GM23338 (cell line): Measurements from ENCODE around the gene AP1S2. TPM values are rescaled to one million over a fixed set of nuclear protein-coding genes. Genes with fewer than 3 reads are reported as not detected.

Experiments
- ATAC-seq: fragments of 200-7000 bp; cut with Tn5 transposase; 3 replicates; pipeline ENCODE4 v1.9.1; 2020
- DNase-seq: peaks from one replicate; pipeline ENCODE4 v3.0.0-alpha.2; 2015; ENCODE audit warnings: low spot score
- H2AFZ ChIP-seq: fragments of 200-600 bp; sonication (generic); 2 replicates; pipeline ENCODE4 v1.8.0; 2016; ENCODE audit warnings: antibody characterized with exemption, mild to moderate bottlenecking, moderate library complexity
- H3F3A ChIP-seq: fragments of 200-600 bp; sonication (generic); replicated peaks from 2 replicates; pipeline ENCODE4 v1.8.0; 2017; ENCODE audit warnings: antibody characterized with exemption, mixed run types, low read depth
- H3K27ac ChIP-seq: fragments of 200-600 bp; sonication (generic); 2 replicates; pipeline ENCODE4 v1.6.1; 2016; ENCODE audit warnings: low read depth
- H3K27me3 ChIP-seq: fragments of 200-600 bp; sonication (generic); 2 replicates; pipeline ENCODE4 v1.8.0; 2016; ENCODE audit warnings: mild to moderate bottlenecking, mixed run types, moderate library complexity; ENCODE audit not compliant: insufficient read depth
- H3K36me3 ChIP-seq: fragments of 200-600 bp; sonication (generic); 2 replicates; pipeline ENCODE4 v1.8.0; 2016; ENCODE audit warnings: mild to moderate bottlenecking; ENCODE audit not compliant: insufficient read depth
- H3K4me1 ChIP-seq: fragments of 200-600 bp; sonication (generic); 2 replicates; pipeline ENCODE4 v1.8.0; 2016; ENCODE audit warnings: mild to moderate bottlenecking, moderate library complexity; ENCODE audit not compliant: insufficient read depth
- H3K4me2 ChIP-seq: fragments of 200-600 bp; sonication (generic); 2 replicates; pipeline ENCODE4 v1.7.1; 2017; ENCODE audit warnings: mixed run types
- H3K4me3 ChIP-seq: fragments of 200-600 bp; sonication (generic); 2 replicates; pipeline ENCODE4 v1.6.1; 2016; ENCODE audit warnings: mixed run types
- H3K79me2 ChIP-seq: fragments of 200-600 bp; sonication (generic); replicated peaks from 2 replicates; pipeline ENCODE4 v1.8.0; 2017; ENCODE audit warnings: mild to moderate bottlenecking; ENCODE audit not compliant: insufficient read depth
- H3K9me2 ChIP-seq: fragments of 200-600 bp; sonication (generic); 2 replicates; pipeline ENCODE4 v1.8.0; 2017; ENCODE audit not compliant: insufficient read depth
- H4K20me1 ChIP-seq: fragments of 200-600 bp; sonication (generic); replicated peaks from 2 replicates; pipeline ENCODE4 v1.8.0; 2017; ENCODE audit warnings: mild to moderate bottlenecking; ENCODE audit not compliant: insufficient read depth
- H3K27ac Mint-ChIP-seq: 2 replicates; pipeline ENCODE4 v1.8.0; 2020; ENCODE audit warnings: inconsistent platforms, mild to moderate bottlenecking, moderate library complexity, mixed read lengths
- H3K27me3 Mint-ChIP-seq: 3 replicates; pipeline ENCODE4 v1.8.0; 2022; ENCODE audit warnings: low read depth, mild to moderate bottlenecking, moderate library complexity, mixed read lengths, inconsistent platforms; ENCODE audit not compliant: insufficient read depth, poor library complexity
- H3K36me3 Mint-ChIP-seq: 3 replicates; pipeline ENCODE4 v1.8.0; 2021; ENCODE audit warnings: low read depth, mild to moderate bottlenecking, inconsistent platforms, moderate library complexity, mixed read lengths
- H3K4me1 Mint-ChIP-seq: 3 replicates; pipeline ENCODE4 v1.8.0; 2020; ENCODE audit warnings: mild to moderate bottlenecking, inconsistent platforms, mixed read lengths
- H3K4me3 Mint-ChIP-seq: 3 replicates; pipeline ENCODE4 v1.8.0; 2021; ENCODE audit warnings: moderate library complexity, mild to moderate bottlenecking, inconsistent platforms, mixed read lengths
- H3K9me3 Mint-ChIP-seq: 3 replicates; pipeline ENCODE4 v1.8.0; 2020; ENCODE audit warnings: moderate library complexity, mild to moderate bottlenecking, inconsistent platforms, mixed read lengths
- CREB1 ChIP-seq: fragments of 250-450 bp; sonication (Bioruptor Pico); IDR thresholded peaks from 2 replicates; pipeline ENCODE4 v1.5.0; 2020; ENCODE audit warnings: low read depth, mild to moderate bottlenecking, moderate library complexity
- CTCF ChIP-seq, 2 experiments: fragments of 200-600 bp in 1 of 2; sonication (generic) in 1 of 2; conservative IDR thresholded peaks; 2 replicates each; pipeline versions ENCODE4 v1.5.1 to v1.6.1; 2016 to 2017; ENCODE audit warnings: antibody characterized with exemption in 2 of 2, low read depth in 2 of 2, mild to moderate bottlenecking in 2 of 2, moderate library complexity in 1 of 2
- ETS1 ChIP-seq: IDR thresholded peaks from 2 replicates; pipeline ENCODE4 v1.6.1; 2016; ENCODE audit warnings: antibody characterized with exemption
- JUNB ChIP-seq: IDR thresholded peaks from one replicate; pipeline ENCODE4 v1.6.1; 2016; ENCODE audit warnings: antibody characterized with exemption; ENCODE audit not compliant: unreplicated experiment
- NANOG ChIP-seq: IDR thresholded peaks from 2 replicates; pipeline ENCODE4 v1.6.1; 2016; ENCODE audit warnings: antibody characterized with exemption, borderline replicate concordance
- POLR2AphosphoS5 ChIP-seq: IDR thresholded peaks from 2 replicates; pipeline ENCODE4 v1.6.1; 2016; ENCODE audit warnings: antibody characterized with exemption, low read depth
- REST ChIP-seq: IDR thresholded peaks from one replicate; pipeline ENCODE4 v1.6.1; 2018; ENCODE audit warnings: antibody characterized with exemption; ENCODE audit not compliant: unreplicated experiment
- ZNF114 ChIP-seq: fragments of 250-450 bp; sonication (Bioruptor Pico); IDR thresholded peaks from 2 replicates; pipeline ENCODE4 v1.5.0; 2020; ENCODE audit warnings: mild to moderate bottlenecking, moderate library complexity
- ZNF331 ChIP-seq: fragments of 250-450 bp; sonication (Bioruptor Pico); IDR thresholded peaks from 2 replicates; pipeline ENCODE4 v1.5.0; 2020; ENCODE audit warnings: low read depth, mild to moderate bottlenecking, moderate library complexity
- ZNF462 ChIP-seq: fragments of 250-450 bp; sonication (Bioruptor Pico); IDR thresholded peaks from 2 replicates; pipeline ENCODE4 v1.5.0; 2020; ENCODE audit warnings: mild to moderate bottlenecking, moderate library complexity
- polyA plus RNA-seq: library from polyadenylated mRNA; unstranded; fragments of >200 nt; fragmentation: Nextera tagmentation; extraction: Ambion mirVana; gene quantifications from 2 replicates; pipeline ENCODE4 v1.2.1, GENCODE V29; 2016
- total RNA-seq: library from RNA; depleted of rRNA; stranded (reverse); fragments of >200 nt; shearing (Covaris generic); gene quantifications from 2 replicates; pipeline ENCODE4 v1.2.3, GENCODE V29; 2014

The AP1S2 gene
- total and polyA plus RNA-seq, 2 experiments from 2014 or later: 160 to 251 TPM

- TF ChIP-seq ZNF462 (CRISPR knock-in tag) (no peak), JUNB (no peak)
Measured at GRCh38 chrX:15903186-15903681, 48.6 kb upstream of the AP1S2 start (continued).

- no peaks in the 10 kb centered on the region for H3K27me3 ChIP-seq
- H3K27ac Mint-ChIP-seq: no peak overlapping the region
- no peaks in the 10 kb centered on the region for H4K20me1 ChIP-seq
- no peak overlapping the region for H3K27ac ChIP-seq
- H3K9me2 ChIP-seq: no peaks in the 10 kb centered on the region
- H3K4me1 ChIP-seq: peaks cover 12% of the 10 kb centered on the region; the same call in 1 of the 2 replicates
- H3K4me1 Mint-ChIP-seq: peaks cover 15% of the 10 kb centered on the region
- H3K27me3 Mint-ChIP-seq: peaks cover 5% of the 10 kb centered on the region
- H2AFZ ChIP-seq: no peak overlapping the region
- DNase-seq (no peak), ATAC-seq (no peak)
- no peaks in the 10 kb centered on the region for H3K79me2 ChIP-seq
- H3F3A ChIP-seq: no peaks in the 10 kb centered on the region
- no peak overlapping the region for H3K4me3 ChIP-seq
- H3K9me3 Mint-ChIP-seq: peaks cover 7% of the 10 kb centered on the region; the same call in 1 of the 3 replicates
- no peak overlapping the region for H3K4me3 Mint-ChIP-seq
- H3K36me3 ChIP-seq: no peaks in the 10 kb centered on the region
- H3K36me3 Mint-ChIP-seq: peaks cover 12% of the 10 kb centered on the region
- no peak overlapping the region for H3K4me2 ChIP-seq
- TF ChIP-seq ETS1 (no peak), NANOG (no peak), CREB1 (CRISPR knock-in tag) (no peak), POLR2AphosphoS5 (no peak), CTCF (conservative IDR thresholded peaks at IDR 0.05; ENCODE audit: low read depth in 2 of 2) (no peak), ZNF331 (no peak), JUNB (no peak), ZNF114 (CRISPR knock-in tag) (no peak), REST (no peak)
Measured at GRCh38 chrX:15895334-15895733, 40.7 kb upstream of the AP1S2 start.
